Measurements from ENCODE around the gene PEX16. TPM values are rescaled to one million over a fixed set of nuclear protein-coding genes. Genes with fewer than 3 reads are reported as not detected.

The PEX16 gene
- total and polyA plus RNA-seq, 10 donors = 29.2 to 50.1 (median 34.9) TPM

DNA sequence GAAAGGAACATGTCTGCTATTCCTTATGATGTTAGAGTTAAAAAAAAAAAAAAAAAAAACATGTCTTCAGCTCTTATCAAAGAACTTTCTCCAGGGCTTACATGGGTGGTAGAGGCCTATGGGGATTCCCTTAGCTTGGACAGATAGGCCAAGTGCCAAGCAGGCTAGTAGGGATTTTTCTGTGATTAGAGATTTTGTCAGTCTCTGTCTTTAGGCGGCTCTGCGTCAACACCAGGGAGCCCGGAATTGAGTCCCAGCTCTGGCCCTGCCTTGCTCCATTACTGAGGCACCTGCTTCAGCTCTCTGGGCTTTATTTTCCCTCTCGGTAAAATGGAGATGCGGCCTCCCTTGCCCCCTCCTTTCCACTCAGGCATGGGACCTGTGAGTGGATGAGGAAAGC lies 57.3 kb downstream of the PEX16 start:
- H3K36me3 ChIP-seq = peaks cover 10 to 100% (median 86%) of the 10 kb centered on the region in 6 donors
- H3K27me3 ChIP-seq (replicated peaks in 1 of 7) = no peaks in the 10 kb centered on the region
- 82 to 96% (median 94%) methylated on average over 5 of the region's 5 CpGs for WGBS, 5 donors
- H3K27ac ChIP-seq = peak overlapping the region in 6 of 8 donors; percentile 9 to 78 (median 60)
- no peak overlapping the region for H3K4me3 ChIP-seq
- TF ChIP-seq POLR2AphosphoS5 (IDR thresholded peaks at IDR 0.05) (no peak), POLR2A (IDR thresholded peaks at IDR 0.05) (no peak)
- TF ChIP-seq, protein P1, sequence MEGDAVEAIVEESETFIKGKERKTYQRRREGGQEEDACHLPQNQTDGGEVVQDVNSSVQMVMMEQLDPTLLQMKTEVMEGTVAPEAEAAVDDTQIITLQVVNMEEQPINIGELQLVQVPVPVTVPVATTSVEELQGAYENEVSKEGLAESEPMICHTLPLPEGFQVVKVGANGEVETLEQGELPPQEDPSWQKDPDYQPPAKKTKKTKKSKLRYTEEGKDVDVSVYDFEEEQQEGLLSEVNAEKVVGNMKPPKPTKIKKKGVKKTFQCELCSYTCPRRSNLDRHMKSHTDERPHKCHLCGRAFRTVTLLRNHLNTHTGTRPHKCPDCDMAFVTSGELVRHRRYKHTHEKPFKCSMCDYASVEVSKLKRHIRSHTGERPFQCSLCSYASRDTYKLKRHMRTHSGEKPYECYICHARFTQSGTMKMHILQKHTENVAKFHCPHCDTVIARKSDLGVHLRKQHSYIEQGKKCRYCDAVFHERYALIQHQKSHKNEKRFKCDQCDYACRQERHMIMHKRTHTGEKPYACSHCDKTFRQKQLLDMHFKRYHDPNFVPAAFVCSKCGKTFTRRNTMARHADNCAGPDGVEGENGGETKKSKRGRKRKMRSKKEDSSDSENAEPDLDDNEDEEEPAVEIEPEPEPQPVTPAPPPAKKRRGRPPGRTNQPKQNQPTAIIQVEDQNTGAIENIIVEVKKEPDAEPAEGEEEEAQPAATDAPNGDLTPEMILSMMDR (IDR thresholded peaks at IDR 0.05 in 8 of 11, conservative IDR thresholded peaks at IDR 0.05 in 3 of 11) = no peak
- H3K4me1 ChIP-seq = peaks cover 29 to 48% (median 33%) of the 10 kb centered on the region in 6 donors
- H3K9me3 ChIP-seq = no peaks in the 10 kb centered on the region
- DNase-seq = no peak
- intact Hi-C loops (cut with DNase I; ENCODE audit: low total_unique reads) = no loop called here

Other genes starting within 250 kb of the PEX16 start
- 10 to 100 TPM in 5 of 7 donors, 1 to 10 TPM in 2; 9.3 to 14.2 (median 12.1) TPM for gene SLC35C1, start 112.7 kb downstream of the PEX16 start, total RNA-seq
- gene SLC35C1, start 112.7 kb downstream of the PEX16 start, polyA plus RNA-seq = 1 to 10 TPM; 2.8 to 7.4 (median 4.1) TPM
- gene CRY2, start 70.4 kb downstream of the PEX16 start, total RNA-seq = 10 to 100 TPM; 27.1 to 39.2 (median 33.1) TPM
- gene CRY2, start 70.4 kb downstream of the PEX16 start, polyA plus RNA-seq = 10 to 100 TPM in 1 of 3 donors, 1 to 10 TPM in 2; 5.6 to 10.9 (median 5.6) TPM
- 1 to 10 TPM; 1.7 to 6.0 (median 3.4) TPM for gene MAPK8IP1, start 32.2 kb downstream of the PEX16 start, total RNA-seq
- gene MAPK8IP1, start 32.2 kb downstream of the PEX16 start, polyA plus RNA-seq = 1 to 10 TPM in 2 of 3 donors, under 1 TPM in 1; 0.80 to 2.2 (median 1.3) TPM
- 1 to 10 TPM in 4 of 7 donors, under 1 TPM in 1, not detected in 2; 0.57 to 2.0 (median 1.2) TPM for gene FREY1, start 10.6 kb downstream of the PEX16 start, total RNA-seq
- under 1 TPM; 0.13 to 0.32 (median 0.27) TPM for gene FREY1, start 10.6 kb downstream of the PEX16 start, polyA plus RNA-seq
- 1 to 10 TPM; 2.5 to 8.4 (median 6.1) TPM for gene LARGE2, start 4.8 kb upstream of the PEX16 start, total RNA-seq
- 10 to 100 TPM in 2 of 3 donors, 1 to 10 TPM in 1; 4.7 to 18.8 (median 16.4) TPM for gene LARGE2, start 4.8 kb upstream of the PEX16 start, polyA plus RNA-seq
- 100 to 1,000 TPM in 2 of 7 donors, 10 to 100 TPM in 5; 74.0 to 110 (median 85.3) TPM for gene PHF21A, start 203.6 kb upstream of the PEX16 start, total RNA-seq
- 10 to 100 TPM in 2 of 3 donors, 1 to 10 TPM in 1; 9.2 to 22.0 (median 12.4) TPM for gene PHF21A, start 203.6 kb upstream of the PEX16 start, polyA plus RNA-seq

Data from spleen (tissue), 11 donors.